Measurements from ENCODE around the gene CNTN4. TPM values are rescaled to one million over a fixed set of nuclear protein-coding genes. Genes with fewer than 3 reads are reported as not detected.

CNTN4 gene
- total RNA-seq, 1 experiment from 2014 or later, result 1.6 TPM

DNA sequence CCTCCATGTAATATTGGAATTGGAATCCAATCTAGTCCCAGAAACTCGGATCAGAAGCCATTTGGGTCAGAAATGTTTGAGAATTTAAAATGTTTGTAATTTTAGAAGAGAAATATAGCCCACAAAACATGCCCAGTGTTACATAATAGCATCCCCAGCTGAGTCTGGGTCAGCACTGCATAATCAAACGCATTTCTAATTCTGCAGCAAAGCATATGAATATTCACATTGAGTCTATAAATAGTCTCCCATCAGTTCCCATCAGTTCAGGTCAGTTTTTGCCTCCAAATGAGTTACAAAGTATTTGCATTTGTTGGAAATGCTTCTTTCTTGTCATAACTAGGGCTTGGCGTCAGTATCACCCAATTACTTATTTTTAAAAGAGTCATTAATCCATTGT lies 628.4 kb downstream of the CNTN4 start:
- no peak overlapping the region for H3T11ph ChIP-seq (ENCODE audit: low read length)
- Mint-ChIP-seq H3K4me1 (peaks cover 16 to 17% of the 10 kb centered on the region in 2 experiments), H3K36me3 (ENCODE audit: insufficient read depth in 1 of 3, low read depth in 3 of 3) (no peaks in the 10 kb centered on the region), H3K4me3 (no peak overlapping the region), H3K9me3 (no peaks in the 10 kb centered on the region), H3K27ac (no peak overlapping the region), H3K27me3 (ENCODE audit: low read depth) (no peaks in the 10 kb centered on the region)
- H2BK120ac ChIP-seq (ENCODE audit: low read depth, low read length, poor library complexity, severe bottlenecking), result no peak overlapping the region
- no peak overlapping the region for H4K8ac ChIP-seq (replicated peaks; ENCODE audit: insufficient read length, low read depth, low read length)
- H2AK5ac ChIP-seq (ENCODE audit: insufficient read length, low read length), result no peak overlapping the region
- no CpG with 5 or more reads among the region's 3 CpGs for WGBS (ENCODE audit: extremely low coverage, insufficient read length, low lambda C conversion rate)
- no peak overlapping the region for H3K18ac ChIP-seq (ENCODE audit: insufficient read length, low read depth, low read length)
- H2BK20ac ChIP-seq (ENCODE audit: low read depth, low read length, poor library complexity, severe bottlenecking), result no peak overlapping the region
- no peak overlapping the region for H3K14ac ChIP-seq (ENCODE audit: insufficient read depth, low read length)
- H3K4me2 ChIP-seq (ENCODE audit: insufficient read depth, insufficient read length, low read length), result no peak overlapping the region
- no peak for DNase-seq
- no peaks in the 10 kb centered on the region for H3K9me3 ChIP-seq (ENCODE audit: control insufficient read depth, low read depth, low read length)
- H2BK15ac ChIP-seq (ENCODE audit: low read depth, low read length), result no peak overlapping the region
- TF ChIP-seq, protein P1, sequence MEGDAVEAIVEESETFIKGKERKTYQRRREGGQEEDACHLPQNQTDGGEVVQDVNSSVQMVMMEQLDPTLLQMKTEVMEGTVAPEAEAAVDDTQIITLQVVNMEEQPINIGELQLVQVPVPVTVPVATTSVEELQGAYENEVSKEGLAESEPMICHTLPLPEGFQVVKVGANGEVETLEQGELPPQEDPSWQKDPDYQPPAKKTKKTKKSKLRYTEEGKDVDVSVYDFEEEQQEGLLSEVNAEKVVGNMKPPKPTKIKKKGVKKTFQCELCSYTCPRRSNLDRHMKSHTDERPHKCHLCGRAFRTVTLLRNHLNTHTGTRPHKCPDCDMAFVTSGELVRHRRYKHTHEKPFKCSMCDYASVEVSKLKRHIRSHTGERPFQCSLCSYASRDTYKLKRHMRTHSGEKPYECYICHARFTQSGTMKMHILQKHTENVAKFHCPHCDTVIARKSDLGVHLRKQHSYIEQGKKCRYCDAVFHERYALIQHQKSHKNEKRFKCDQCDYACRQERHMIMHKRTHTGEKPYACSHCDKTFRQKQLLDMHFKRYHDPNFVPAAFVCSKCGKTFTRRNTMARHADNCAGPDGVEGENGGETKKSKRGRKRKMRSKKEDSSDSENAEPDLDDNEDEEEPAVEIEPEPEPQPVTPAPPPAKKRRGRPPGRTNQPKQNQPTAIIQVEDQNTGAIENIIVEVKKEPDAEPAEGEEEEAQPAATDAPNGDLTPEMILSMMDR (conservative IDR thresholded peaks at IDR 0.05), result no peak
- no peak overlapping the region for H3K56ac ChIP-seq (ENCODE audit: insufficient read length, low read depth, low read length)
- no peaks in the 10 kb centered on the region for H3K23me2 ChIP-seq (ENCODE audit: insufficient read length, low read depth, low read length, poor library complexity, severe bottlenecking)
- no peak overlapping the region for H2BK5ac ChIP-seq (ENCODE audit: insufficient read length, low read length)
- no peak overlapping the region for H4K5ac ChIP-seq (ENCODE audit: insufficient read length, low read depth, low read length)
- no peak overlapping the region for H2BK12ac ChIP-seq (ENCODE audit: insufficient read length, low read depth, low read length)
- H2AFZ ChIP-seq (ENCODE audit: low read length), result no peak overlapping the region
- H3K27me3 ChIP-seq (ENCODE audit: insufficient read depth, low read length), result no peaks in the 10 kb centered on the region
- H3K4ac ChIP-seq (ENCODE audit: low read depth, low read length), result no peak overlapping the region
- no peak overlapping the region for H4K91ac ChIP-seq (ENCODE audit: insufficient read length, low read depth, low read length)
- peaks cover 2% of the 10 kb centered on the region; the same call in 1 of the 2 replicates for H3K4me1 ChIP-seq (ENCODE audit: insufficient read depth, low read length)
- no peak overlapping the region for H3K9ac ChIP-seq (ENCODE audit: extremely low read depth, insufficient read length, low read length)
- no peaks in the 10 kb centered on the region for H4K20me1 ChIP-seq (ENCODE audit: control insufficient read depth, insufficient read depth, insufficient read length)
- no peaks in the 10 kb centered on the region for H3K79me2 ChIP-seq (ENCODE audit: insufficient read depth, low read length)
- H3K27ac ChIP-seq (ENCODE audit: insufficient read length, low read depth, low read length), result no peak overlapping the region
- H3K79me1 ChIP-seq (ENCODE audit: insufficient read depth, low read depth, low read length, poor library complexity, severe bottlenecking), result no peaks in the 10 kb centered on the region
- H3K23ac ChIP-seq (ENCODE audit: insufficient read length, low read depth, low read length), result no peak overlapping the region

Data from H9 (cell line).